Esophagus muscularis mucosa (tissue), 3 donors: ENCODE results near the gene TATDN2.

Experiments used
- POLR2A ChIP-seq: fragments of 450-650 bp; IDR thresholded peaks from one replicate; pipeline ENCODE4 v1.6.1; 2017; ENCODE audit warnings: antibody characterized with exemption, moderate library complexity, mild to moderate bottlenecking, low read depth
- TF ChIP-seq, protein P1 (sequence below), 3 experiments: fragments of 200-600 bp in 2 of 3; fragments of 450-650 bp in 1 of 3; sonication (generic) in 2 of 3; IDR thresholded peaks; one replicate each; pipeline ENCODE4 v1.5.1; 2017 to 2019; ENCODE audit warnings: antibody characterized with exemption in 3 of 3, mild to moderate bottlenecking in 2 of 3, moderate library complexity in 1 of 3

DNA sequence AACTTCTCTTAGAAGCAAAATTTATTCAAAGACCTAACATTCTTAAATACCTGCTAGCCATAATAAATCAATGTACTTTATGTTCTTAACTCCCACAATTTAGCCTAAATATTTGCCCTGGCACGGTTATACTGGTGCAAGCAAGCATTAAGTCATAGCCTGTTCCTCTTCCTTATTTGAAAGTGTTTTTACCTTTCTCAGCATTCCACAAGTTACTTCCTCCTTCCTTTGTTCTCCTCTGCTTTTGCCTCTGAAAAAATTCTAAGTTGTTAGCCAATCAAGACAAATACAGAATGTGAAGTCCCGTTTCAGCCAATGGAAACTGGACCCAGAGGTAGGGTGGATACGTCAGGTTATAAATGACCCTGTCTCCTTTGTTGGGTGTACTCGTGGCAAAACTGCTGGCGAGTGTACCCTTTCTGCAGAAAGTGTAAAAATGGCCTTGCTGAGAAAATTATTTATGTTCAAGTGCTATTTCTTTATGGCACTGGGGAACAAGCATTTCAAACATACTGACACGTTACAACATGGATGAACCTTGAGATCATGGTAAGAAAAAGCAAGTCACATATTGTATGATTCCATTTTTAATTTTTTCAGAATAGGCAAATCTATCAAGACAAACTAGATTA lies 3.1 kb upstream of the TATDN2 start:
- TF ChIP-seq, protein P1, sequence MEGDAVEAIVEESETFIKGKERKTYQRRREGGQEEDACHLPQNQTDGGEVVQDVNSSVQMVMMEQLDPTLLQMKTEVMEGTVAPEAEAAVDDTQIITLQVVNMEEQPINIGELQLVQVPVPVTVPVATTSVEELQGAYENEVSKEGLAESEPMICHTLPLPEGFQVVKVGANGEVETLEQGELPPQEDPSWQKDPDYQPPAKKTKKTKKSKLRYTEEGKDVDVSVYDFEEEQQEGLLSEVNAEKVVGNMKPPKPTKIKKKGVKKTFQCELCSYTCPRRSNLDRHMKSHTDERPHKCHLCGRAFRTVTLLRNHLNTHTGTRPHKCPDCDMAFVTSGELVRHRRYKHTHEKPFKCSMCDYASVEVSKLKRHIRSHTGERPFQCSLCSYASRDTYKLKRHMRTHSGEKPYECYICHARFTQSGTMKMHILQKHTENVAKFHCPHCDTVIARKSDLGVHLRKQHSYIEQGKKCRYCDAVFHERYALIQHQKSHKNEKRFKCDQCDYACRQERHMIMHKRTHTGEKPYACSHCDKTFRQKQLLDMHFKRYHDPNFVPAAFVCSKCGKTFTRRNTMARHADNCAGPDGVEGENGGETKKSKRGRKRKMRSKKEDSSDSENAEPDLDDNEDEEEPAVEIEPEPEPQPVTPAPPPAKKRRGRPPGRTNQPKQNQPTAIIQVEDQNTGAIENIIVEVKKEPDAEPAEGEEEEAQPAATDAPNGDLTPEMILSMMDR (IDR thresholded peaks at IDR 0.05) = no peak
- no peak for TF ChIP-seq POLR2A
